NK-92 (cell line): ENCODE measurements around the gene PPP2R2C.

Source experiments
- DNase-seq: peaks from one replicate; lab custom pipeline; 2025; ENCODE audit not compliant: unreplicated experiment; lab: John Stamatoyannopoulos, UW

Gene PPP2R2C

GRCh38 chr4:6319530-6320150 lies 152.8 kb downstream of the PPP2R2C start:
- no peak for DNase-seq

GRCh38 chr4:6318206-6318605 lies 154.2 kb downstream of the PPP2R2C start:
- DNase-seq: no peak

- DNase-seq: no peak
Observed at GRCh38 chr4:6316461-6317003, 155.9 kb downstream of the PPP2R2C start.

- DNase-seq: no peak
Observed at GRCh38 chr4:6313216-6313615, 159.2 kb downstream of the PPP2R2C start.

- no peak for DNase-seq
Observed at GRCh38 chr4:6309777-6310176, 162.6 kb downstream of the PPP2R2C start.

GRCh38 chr4:6308899-6309643 lies 163.3 kb downstream of the PPP2R2C start:
- no peak for DNase-seq

GRCh38 chr4:6307891-6308290 lies 164.5 kb downstream of the PPP2R2C start:
- DNase-seq: no peak

GRCh38 chr4:6307230-6307629 lies 165.2 kb downstream of the PPP2R2C start:
- no peak for DNase-seq

- DNase-seq: no peak
Observed at GRCh38 chr4:6306299-6306698, 166.1 kb downstream of the PPP2R2C start.

- DNase-seq: no peak
Observed at GRCh38 chr4:6303943-6304342, 168.5 kb downstream of the PPP2R2C start.

GRCh38 chr4:6302869-6303268 lies 169.5 kb downstream of the PPP2R2C start:
- DNase-seq: no peak

- DNase-seq: no peak
Observed at GRCh38 chr4:6301732-6302442, 170.5 kb downstream of the PPP2R2C start.

GRCh38 chr4:6301051-6301731 lies 171.2 kb downstream of the PPP2R2C start:
- DNase-seq: no peak

GRCh38 chr4:6300359-6300758 lies 172.1 kb downstream of the PPP2R2C start:
- DNase-seq: no peak

- DNase-seq: no peak
Observed at GRCh38 chr4:6299875-6300274, 172.5 kb downstream of the PPP2R2C start.

- no peak for DNase-seq
Observed at GRCh38 chr4:6298852-6299251, 173.6 kb downstream of the PPP2R2C start.

GRCh38 chr4:6298035-6298434 lies 174.4 kb downstream of the PPP2R2C start:
- no peak for DNase-seq

- no peak for DNase-seq
Observed at GRCh38 chr4:6297266-6297815, 175.1 kb downstream of the PPP2R2C start.

GRCh38 chr4:6296026-6296425 lies 176.4 kb downstream of the PPP2R2C start:
- DNase-seq: no peak

GRCh38 chr4:6295495-6295894 lies 176.9 kb downstream of the PPP2R2C start:
- DNase-seq: no peak
